KOPT-K1 (cell line): ENCODE data around the gene TULP4.

Experiments
- H3K27ac ChIP-seq: fragments of 200-600 bp; sonication (generic); 2 replicates; pipeline ENCODE4 v1.5.1; 2016; ENCODE audit warnings: antibody characterized with exemption, mild to moderate bottlenecking, low read depth, low read length; ENCODE audit not compliant: poor library complexity, severe bottlenecking
- H3K36me3 ChIP-seq: fragments of 200-600 bp; sonication (generic); 2 replicates; pipeline ENCODE4 v1.5.1; 2017; ENCODE audit warnings: antibody characterized with exemption, mild to moderate bottlenecking, low read length, moderate library complexity; ENCODE audit not compliant: insufficient read depth
- H3K9me3 ChIP-seq: fragments of 200-600 bp; sonication (generic); 2 replicates; pipeline ENCODE4 v1.5.1; 2017; ENCODE audit warnings: antibody characterized with exemption, low read length, mild to moderate bottlenecking; ENCODE audit not compliant: insufficient read depth, poor library complexity, severe bottlenecking

The TULP4 gene

DNA sequence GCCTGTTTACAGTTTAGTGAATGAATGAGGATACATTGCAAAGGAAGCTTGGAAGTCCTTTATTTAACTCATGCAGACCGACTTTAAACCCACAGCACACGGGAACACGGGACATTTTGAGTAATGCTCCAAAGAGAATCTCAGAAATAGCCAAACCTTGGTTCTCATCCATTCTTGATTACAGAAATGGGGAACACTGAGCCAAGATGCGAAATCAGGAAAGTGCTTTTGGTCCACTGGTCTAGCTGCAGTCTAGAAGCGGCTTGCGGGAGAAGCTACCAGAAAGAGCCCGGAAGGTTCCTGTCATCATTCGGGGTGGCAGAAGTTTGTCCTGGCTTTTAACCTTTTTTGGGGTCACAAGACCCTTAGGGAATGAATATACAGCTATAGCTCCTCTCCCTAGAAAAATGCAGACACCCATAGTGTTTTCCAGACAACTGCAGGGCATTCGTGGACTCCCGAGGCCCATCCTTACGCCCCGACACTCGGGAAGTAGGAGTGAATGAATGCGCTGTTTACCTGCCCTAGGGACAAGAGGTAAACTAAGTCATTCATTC is 247.2 kb downstream of the TULP4 start:
- no peaks in the 10 kb centered on the region for H3K36me3 ChIP-seq
- H3K9me3 ChIP-seq = no peaks in the 10 kb centered on the region
- peak overlapping the region; percentile 75 for H3K27ac ChIP-seq

GRCh38 chr6:158559895-158560835 is 247.9 kb downstream of the TULP4 start, which contains the start of gene TMEM181:
TSS of gene TMEM181 (plus strand) at chr6:158560091. CDS start at chr6:158560225, 134 bp downstream.
- Histone ChIP-seq H3K27ac (peak within 1 kb of the TSS; percentile 75), H3K9me3 (no peaks in the 10 kb centered on the region)

DNA sequence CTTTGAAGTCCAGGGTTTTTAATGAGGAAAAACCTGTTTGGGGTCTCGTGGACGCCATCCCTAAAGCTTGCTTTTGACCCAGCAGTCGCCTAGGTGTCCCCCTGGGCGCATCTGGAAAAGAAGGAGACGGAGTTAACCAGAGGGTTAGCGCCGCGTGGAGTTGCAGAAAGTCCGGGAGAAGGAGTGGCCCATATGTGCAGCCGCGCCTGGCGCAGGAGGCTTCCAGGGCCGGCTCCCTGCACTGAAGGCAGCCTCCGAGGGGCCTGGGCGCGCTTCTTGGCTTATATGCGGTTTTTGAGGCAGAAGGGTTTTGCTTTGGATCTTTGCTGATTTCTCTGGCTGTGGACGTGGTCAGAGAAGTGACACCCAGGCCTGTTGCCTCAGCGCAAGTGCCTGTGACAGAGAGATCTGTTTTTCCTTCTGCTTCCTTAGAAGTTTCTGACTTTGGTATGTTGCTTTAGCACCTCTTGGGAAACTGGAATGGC is 248.6 kb downstream of the TULP4 start:
- no peaks in the 10 kb centered on the region for H3K9me3 ChIP-seq
- peak overlapping the region; percentile 75 for H3K27ac ChIP-seq
- H3K36me3 ChIP-seq = no peaks in the 10 kb centered on the region; the same call in 1 of the 2 replicates

More at GRCh38 chr6:158559895-158560835, 247.9 kb downstream of the TULP4 start, which contains the start of gene TMEM181:
- no peaks in the 10 kb centered on the region; the same call in 1 of the 2 replicates for H3K36me3 ChIP-seq
